SU-DHL-6 (cell line): Measurements from ENCODE around the gene BRD3OS.

ENCODE experiments used
- H2AFZ ChIP-seq: fragments of 200-600 bp; sonication (generic); 2 replicates; pipeline ENCODE4 v1.6.1; 2014; ENCODE audit warnings: low read depth, mild to moderate bottlenecking, moderate library complexity, mixed read lengths, antibody characterized with exemption, low read length; ENCODE audit not compliant: severe bottlenecking
- H3F3A ChIP-seq: fragments of 200-600 bp; shearing (Covaris generic); 2 replicates; pipeline ENCODE4 v1.6.0; 2016; ENCODE audit warnings: antibody characterized with exemption, mild to moderate bottlenecking; ENCODE audit not compliant: insufficient read depth
- H3K27ac ChIP-seq: fragments of 200-600 bp; sonication (generic); 2 replicates; pipeline ENCODE4 v1.5.1; 2016; ENCODE audit warnings: low read depth, mild to moderate bottlenecking, low read length, moderate library complexity, mixed read lengths
- H3K27me3 ChIP-seq: fragments of 200-600 bp; sonication (generic), shearing (Covaris generic); 2 replicates; pipeline ENCODE4 v1.6.0; 2014; ENCODE audit warnings: mild to moderate bottlenecking, low read length
- H3K36me3 ChIP-seq: fragments of 200-600 bp; sonication (generic); 2 replicates; pipeline ENCODE4 v1.6.1; 2014; ENCODE audit warnings: mild to moderate bottlenecking, low read length, mixed read lengths
- H3K4me2 ChIP-seq: fragments of 300-600, 200-600 bp; shearing (Covaris generic), sonication (generic); 2 replicates; pipeline ENCODE4 v1.6.0; 2014; ENCODE audit warnings: low read length, low read depth, mild to moderate bottlenecking; ENCODE audit not compliant: poor library complexity, severe bottlenecking
- H3K4me3 ChIP-seq: fragments of 200-600 bp; sonication (generic); 2 replicates; pipeline ENCODE4 v1.5.1; 2014; ENCODE audit warnings: antibody characterized with exemption, low read length, mild to moderate bottlenecking, mixed read lengths; ENCODE audit not compliant: insufficient read depth, poor library complexity, severe bottlenecking
- H3K79me2 ChIP-seq: fragments of 200-600 bp; sonication (generic); 2 replicates; pipeline ENCODE4 v1.6.1; 2014; ENCODE audit warnings: mild to moderate bottlenecking, low read length, moderate library complexity; ENCODE audit not compliant: insufficient read depth
- H3K9ac ChIP-seq: fragments of 200-600 bp; sonication (generic); 2 replicates; pipeline ENCODE4 v1.7.0; 2014; ENCODE audit warnings: mild to moderate bottlenecking, low read length
- H3K9me2 ChIP-seq: fragments of 200-600 bp; sonication (generic); replicated peaks from 2 replicates; pipeline ENCODE4 v1.6.1; 2014; ENCODE audit warnings: low read length; ENCODE audit not compliant: insufficient read depth
- H3K9me3 ChIP-seq: fragments of 200-600 bp; sonication (generic); 2 replicates; pipeline ENCODE4 v1.6.1; 2014; ENCODE audit warnings: low read length, mixed read lengths; ENCODE audit not compliant: insufficient read depth
- H4K20me1 ChIP-seq: fragments of 200-600 bp; sonication (generic); 2 replicates; pipeline ENCODE4 v1.6.1; 2014; ENCODE audit warnings: low read depth, mild to moderate bottlenecking, antibody characterized with exemption, low read length, moderate library complexity, mixed read lengths
- EZH2phosphoT487 ChIP-seq: fragments of 200-600 bp; sonication (generic), shearing (Covaris generic); conservative IDR thresholded peaks from 2 replicates; pipeline ENCODE4 v1.6.1; 2018; ENCODE audit warnings: mild to moderate bottlenecking, antibody characterized with exemption, low read length, moderate library complexity, mixed read lengths
- TF ChIP-seq, protein P1 (sequence below): fragments of 200-600 bp; sonication (generic); IDR thresholded peaks from one replicate; pipeline ENCODE4 v1.5.1; 2017; ENCODE audit warnings: antibody characterized with exemption, mild to moderate bottlenecking, low read length, moderate library complexity; ENCODE audit not compliant: insufficient read depth, poor library complexity, severe bottlenecking

The BRD3OS gene

DNA sequence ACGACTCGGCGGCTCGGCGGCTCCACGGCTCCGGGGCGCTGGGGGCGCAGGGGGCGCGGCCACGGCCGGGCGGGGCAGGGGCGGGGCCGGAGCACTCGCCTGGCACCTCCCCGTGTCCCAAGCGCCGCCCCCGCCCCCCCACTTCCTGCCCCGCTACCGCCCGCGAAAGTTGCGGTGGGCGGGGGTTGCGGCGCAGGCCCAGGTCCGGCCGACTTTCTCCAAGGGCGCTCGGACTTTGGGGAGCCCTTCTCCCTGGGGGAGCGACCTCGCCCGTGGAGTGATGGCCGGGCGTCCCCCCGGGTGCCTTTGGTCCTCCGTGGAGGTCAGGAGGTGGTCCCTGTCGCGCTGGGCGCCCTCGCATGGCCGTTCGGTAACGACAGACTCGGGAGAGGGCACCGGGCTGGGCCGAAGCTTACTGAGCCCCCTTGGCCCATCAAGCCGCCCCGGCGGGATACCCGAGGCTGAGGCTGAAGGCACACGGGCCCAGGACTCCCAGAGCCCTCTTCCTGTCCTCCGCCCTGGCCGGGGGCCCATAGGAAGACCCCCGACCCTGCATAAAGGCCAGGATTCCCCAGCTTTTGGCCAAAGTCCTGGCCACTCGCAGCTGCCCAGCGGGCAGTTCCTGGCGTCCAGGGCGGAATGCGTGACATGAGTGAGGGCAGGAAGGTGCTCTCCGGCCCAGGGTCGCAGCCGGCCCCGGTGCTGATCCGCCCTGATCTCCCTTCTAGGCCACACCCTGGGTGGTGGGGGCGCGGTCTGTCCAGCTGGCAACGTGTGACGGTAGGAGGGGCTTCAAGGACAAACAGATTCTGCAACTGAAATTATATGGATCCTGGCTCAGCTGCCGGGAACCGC is 32.3 kb upstream of the BRD3OS start:
- Histone ChIP-seq H3F3A (no peaks in the 10 kb centered on the region), H3K36me3 (no peaks in the 10 kb centered on the region), H4K20me1 (no peaks in the 10 kb centered on the region), H3K4me2 (peak overlapping the region; percentile 87), H3K27me3 (no peaks in the 10 kb centered on the region), H3K9ac (peak overlapping the region; percentile 83), H3K9me2 (no peaks in the 10 kb centered on the region), H3K9me3 (no peaks in the 10 kb centered on the region), H3K79me2 (peaks cover 35% of the 10 kb centered on the region), H2AFZ (peak overlapping the region; percentile 78), H3K4me3 (peak overlapping the region; percentile 80), H3K27ac (peak overlapping the region; percentile 64)
- TF ChIP-seq, protein P1, sequence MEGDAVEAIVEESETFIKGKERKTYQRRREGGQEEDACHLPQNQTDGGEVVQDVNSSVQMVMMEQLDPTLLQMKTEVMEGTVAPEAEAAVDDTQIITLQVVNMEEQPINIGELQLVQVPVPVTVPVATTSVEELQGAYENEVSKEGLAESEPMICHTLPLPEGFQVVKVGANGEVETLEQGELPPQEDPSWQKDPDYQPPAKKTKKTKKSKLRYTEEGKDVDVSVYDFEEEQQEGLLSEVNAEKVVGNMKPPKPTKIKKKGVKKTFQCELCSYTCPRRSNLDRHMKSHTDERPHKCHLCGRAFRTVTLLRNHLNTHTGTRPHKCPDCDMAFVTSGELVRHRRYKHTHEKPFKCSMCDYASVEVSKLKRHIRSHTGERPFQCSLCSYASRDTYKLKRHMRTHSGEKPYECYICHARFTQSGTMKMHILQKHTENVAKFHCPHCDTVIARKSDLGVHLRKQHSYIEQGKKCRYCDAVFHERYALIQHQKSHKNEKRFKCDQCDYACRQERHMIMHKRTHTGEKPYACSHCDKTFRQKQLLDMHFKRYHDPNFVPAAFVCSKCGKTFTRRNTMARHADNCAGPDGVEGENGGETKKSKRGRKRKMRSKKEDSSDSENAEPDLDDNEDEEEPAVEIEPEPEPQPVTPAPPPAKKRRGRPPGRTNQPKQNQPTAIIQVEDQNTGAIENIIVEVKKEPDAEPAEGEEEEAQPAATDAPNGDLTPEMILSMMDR = peak; percentile 67
- no peak for TF ChIP-seq EZH2phosphoT487

DNA sequence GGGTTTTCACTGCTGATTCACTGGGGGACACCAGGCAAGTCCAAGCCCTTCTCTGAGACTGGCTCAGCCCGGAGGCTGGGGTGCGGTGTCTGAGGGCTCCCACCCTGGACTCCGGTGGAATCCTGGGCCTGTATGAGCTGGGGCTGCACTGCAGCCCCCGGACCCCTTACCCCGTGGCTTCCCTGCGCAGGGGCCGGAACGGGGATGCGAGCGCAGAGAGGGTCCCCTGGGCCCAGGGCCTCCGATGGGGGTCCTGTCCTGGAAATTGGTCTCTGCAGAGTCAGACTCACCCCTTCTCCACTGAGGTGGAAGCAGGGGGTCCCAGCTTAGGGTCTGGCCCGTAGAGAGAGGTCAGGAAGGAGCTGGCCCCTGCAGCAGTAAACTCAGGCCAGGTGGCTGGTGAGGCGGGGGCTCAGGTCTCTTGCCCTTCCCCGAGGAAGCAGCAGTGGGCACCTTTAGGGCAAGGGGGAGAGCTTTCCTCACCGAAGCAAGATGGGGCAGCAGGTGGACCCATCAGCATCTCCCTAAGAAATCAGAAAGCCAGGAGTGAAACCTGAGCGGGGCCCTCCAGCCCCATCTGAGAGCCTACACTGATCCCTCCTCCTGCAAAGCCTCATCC is 31.5 kb upstream of the BRD3OS start:
- peak overlapping the region; percentile 80 for H3K4me3 ChIP-seq

DNA sequence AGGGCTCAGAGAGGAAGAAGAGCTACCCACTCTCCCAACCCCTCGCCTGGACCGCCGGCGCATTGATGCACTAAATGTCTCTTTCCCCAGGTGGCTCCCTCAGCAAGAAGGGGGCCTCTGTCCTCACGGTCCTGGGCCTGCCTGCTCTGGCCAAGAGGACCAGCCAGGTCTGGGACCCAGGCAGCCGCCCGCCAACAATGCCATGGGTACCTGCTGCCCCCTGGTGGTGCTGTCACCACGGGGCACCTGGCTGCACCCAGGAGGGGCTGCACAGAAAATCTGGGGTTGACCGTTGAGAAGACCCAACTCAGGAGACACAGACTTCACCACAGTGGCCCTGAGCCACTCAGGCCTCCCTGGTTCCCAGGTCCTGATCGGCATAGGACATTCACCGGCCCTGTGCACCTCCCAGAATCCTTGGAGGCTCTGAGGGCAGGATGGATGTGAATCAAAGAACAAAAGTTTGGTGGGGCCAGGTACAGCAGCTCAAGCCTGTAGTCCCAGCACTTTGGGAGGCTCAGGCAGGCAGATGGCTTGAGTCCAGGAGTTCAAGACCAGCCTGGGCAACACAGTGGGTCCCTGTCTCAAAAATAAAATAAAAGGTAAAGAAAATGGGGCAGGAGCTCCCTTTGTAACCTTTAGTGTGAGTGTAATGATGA is 30.8 kb upstream of the BRD3OS start:
- no peaks in the 10 kb centered on the region for H3K9me2 ChIP-seq
- no peak overlapping the region for H3K4me2 ChIP-seq
- H2AFZ ChIP-seq = no peak overlapping the region
- H3K27me3 ChIP-seq = no peaks in the 10 kb centered on the region
- H3K9me3 ChIP-seq = no peaks in the 10 kb centered on the region
- H3F3A ChIP-seq = no peaks in the 10 kb centered on the region
- no peak overlapping the region for H3K4me3 ChIP-seq
- no peak for TF ChIP-seq EZH2phosphoT487
- TF ChIP-seq, protein P1 = peak; percentile 91
- H3K79me2 ChIP-seq = peaks cover 22% of the 10 kb centered on the region
- no peaks in the 10 kb centered on the region for H4K20me1 ChIP-seq
- no peak overlapping the region for H3K27ac ChIP-seq
- H3K9ac ChIP-seq = no peak overlapping the region
- H3K36me3 ChIP-seq = no peaks in the 10 kb centered on the region

More for the DNA sequence above, 31.5 kb upstream of the BRD3OS start:
- TF ChIP-seq, protein P1 = no peak
- no peak for TF ChIP-seq EZH2phosphoT487
- H3K9ac ChIP-seq = peak overlapping the region; percentile 83
- H3K79me2 ChIP-seq = peaks cover 28% of the 10 kb centered on the region
- H3K27me3 ChIP-seq = no peaks in the 10 kb centered on the region
- H3K4me2 ChIP-seq = peak overlapping the region; percentile 80
- H3K9me2 ChIP-seq = no peaks in the 10 kb centered on the region
- H3F3A ChIP-seq = no peaks in the 10 kb centered on the region
- H3K27ac ChIP-seq = no peak overlapping the region
- H2AFZ ChIP-seq = no peak overlapping the region
- no peaks in the 10 kb centered on the region for H3K9me3 ChIP-seq
- H3K36me3 ChIP-seq = no peaks in the 10 kb centered on the region
- H4K20me1 ChIP-seq = no peaks in the 10 kb centered on the region
